Skin epidermis (tissue), 12 donors: Measurements from ENCODE around the gene CRK.
"Not testable (repeated sequence)": the region's sequence is repeated elsewhere in the genome, so short reads cannot be mapped to it uniquely, and the experiment has no call there.

Experiments
- H3K27ac ChIP-seq, 21 experiments: fragments of 200-600 bp; sonication (generic) in 11 of 21; one replicate each; pipeline ENCODE4 v1.5.0; 2020; ENCODE audit warnings: mild to moderate bottlenecking in 3 of 21, inconsistent platforms in 2 of 21, moderate library complexity in 2 of 21
- H3K4me3 ChIP-seq, 7 experiments: fragments of 200-600 bp; sonication (generic) in 2 of 7; one replicate each; pipeline ENCODE4 v1.5.0; 2020; ENCODE audit warnings: inconsistent platforms in 2 of 7, mild to moderate bottlenecking in 2 of 7, moderate library complexity in 1 of 7

CRK gene

GRCh38 chr17:1442721-1443120 lies 13.3 kb downstream of the CRK start:
- not testable (repeated sequence) for H3K4me3 ChIP-seq, H3K27ac ChIP-seq

GRCh38 chr17:1442187-1442586 lies 13.8 kb downstream of the CRK start:
- no peak overlapping the region for H3K27ac ChIP-seq
- H3K4me3 ChIP-seq: no peak overlapping the region

- no peak overlapping the region for H3K27ac ChIP-seq
- no peak overlapping the region for H3K4me3 ChIP-seq
Measured at GRCh38 chr17:1440921-1441320, 15.1 kb downstream of the CRK start.

GRCh38 chr17:1438593-1439083 lies 17.4 kb downstream of the CRK start:
- Histone ChIP-seq H3K4me3 (no peak overlapping the region), H3K27ac (peak overlapping the region in 2 of 21 experiments; percentile 11 to 29)

- H3K4me3 ChIP-seq: no peak overlapping the region
- H3K27ac ChIP-seq: no peak overlapping the region
Measured at GRCh38 chr17:1435326-1435725, 20.7 kb downstream of the CRK start.

DNA sequence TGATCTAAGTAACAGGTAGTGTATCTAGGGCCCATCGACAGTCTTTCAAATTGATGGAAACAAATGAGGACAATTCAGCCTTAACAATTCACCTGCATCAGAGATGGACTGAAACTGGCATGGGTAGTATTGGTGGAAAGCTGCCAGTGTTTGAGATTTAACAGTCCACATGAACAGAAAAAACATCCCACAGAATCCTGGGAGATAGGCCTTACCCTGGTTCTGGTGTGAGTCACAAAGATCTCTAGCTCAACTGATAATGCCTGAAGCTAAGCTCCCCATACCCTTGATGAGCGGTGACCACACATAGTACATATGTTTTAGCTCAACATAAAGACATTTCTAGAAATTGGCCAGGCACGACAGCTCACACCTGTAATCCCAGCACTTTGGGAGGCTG lies 21.9 kb downstream of the CRK start:
- no peak overlapping the region for H3K27ac ChIP-seq
- no peak overlapping the region for H3K4me3 ChIP-seq

GRCh38 chr17:1431631-1432104 lies 24.4 kb downstream of the CRK start:
- no peak overlapping the region for H3K27ac ChIP-seq

DNA sequence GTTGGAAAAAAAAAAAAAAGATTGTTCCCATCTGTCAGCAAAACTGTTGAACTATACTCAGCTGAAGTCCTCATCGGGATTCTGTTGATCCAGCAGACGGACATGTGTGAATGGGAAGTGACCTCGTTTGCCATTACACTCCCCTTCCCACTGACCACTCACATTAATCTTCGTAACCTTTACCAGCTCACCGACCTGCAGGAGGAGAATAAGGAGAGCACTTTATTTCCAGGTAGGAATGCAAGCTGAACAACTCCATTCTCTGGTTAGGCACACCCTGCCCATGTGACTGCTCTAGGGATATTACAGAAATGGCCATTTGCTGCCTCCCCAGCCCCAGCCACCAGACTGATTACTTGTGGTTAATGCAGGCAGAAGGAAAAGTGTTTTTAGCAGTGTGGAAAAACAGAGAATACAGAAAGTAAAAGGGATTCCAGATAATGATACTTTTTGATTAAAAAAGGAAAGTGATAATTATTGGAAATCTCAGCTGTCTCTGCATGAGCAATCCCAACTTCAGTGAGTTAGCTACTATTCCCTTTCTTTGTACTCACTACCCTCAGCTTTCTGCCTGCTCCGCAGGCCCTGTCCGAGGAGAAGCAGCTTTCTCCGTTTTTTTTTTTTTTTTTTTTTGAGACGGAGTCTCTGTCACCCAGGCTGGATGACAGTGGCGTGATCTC lies 32.4 kb downstream of the CRK start:
- Histone ChIP-seq H3K27ac (peak overlapping the region in 3 of 21 experiments; percentile 16 to 42 (median 36)), H3K4me3 (no peak overlapping the region)

More at GRCh38 chr17:1431631-1432104, 24.4 kb downstream of the CRK start:
- H3K4me3 ChIP-seq: no peak overlapping the region

- Histone ChIP-seq H3K4me3 (no peak overlapping the region), H3K27ac (peak overlapping the region in 3 of 21 experiments; percentile 1 to 49 (median 42))
Measured at GRCh38 chr17:1422885-1423284, 33.1 kb downstream of the CRK start.

DNA sequence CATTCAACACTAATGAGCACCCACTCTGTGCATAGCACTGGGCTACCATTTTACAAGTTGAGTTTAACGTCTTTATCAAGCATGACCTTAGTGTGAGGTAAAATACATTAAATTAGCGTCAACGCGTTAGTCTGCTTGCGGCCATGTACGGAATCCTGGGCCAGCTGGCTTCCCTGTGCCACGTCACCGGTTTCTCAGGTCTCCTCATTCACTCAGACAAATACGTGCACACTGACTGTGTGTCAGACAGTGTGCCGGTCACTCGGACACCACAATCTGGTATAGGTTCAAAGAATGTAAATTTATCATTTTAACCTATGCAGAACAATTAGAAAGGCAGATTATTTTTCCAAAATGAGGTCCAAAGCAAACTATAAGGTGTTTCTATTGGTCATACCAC lies 34.6 kb downstream of the CRK start:
- Histone ChIP-seq H3K4me3 (no peak overlapping the region), H3K27ac (no peak overlapping the region)

DNA sequence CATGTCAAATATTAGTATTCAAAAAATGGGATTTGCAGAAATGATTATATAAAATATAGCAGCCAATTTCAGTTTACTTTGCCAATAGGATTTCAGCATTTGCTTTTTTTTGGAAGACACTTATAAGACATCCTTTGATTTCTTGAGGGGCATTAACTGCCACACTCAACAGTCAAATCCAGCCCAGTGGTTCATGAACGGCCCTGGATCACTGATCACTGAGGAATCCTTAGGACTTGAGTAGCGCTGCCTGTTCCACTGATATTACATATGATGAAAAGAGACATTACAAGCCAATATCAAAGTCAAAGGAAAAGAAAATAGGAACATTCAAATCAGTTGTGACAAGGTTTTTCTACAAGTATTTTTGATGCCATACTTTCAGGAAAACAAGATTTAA lies 35.1 kb downstream of the CRK start:
- no peak overlapping the region for H3K27ac ChIP-seq
- no peak overlapping the region for H3K4me3 ChIP-seq

- Histone ChIP-seq H3K27ac (no peak overlapping the region), H3K4me3 (no peak overlapping the region)
Measured at GRCh38 chr17:1420163-1420562, 35.9 kb downstream of the CRK start.

GRCh38 chr17:1418476-1418875 lies 37.6 kb downstream of the CRK start:
- not testable (repeated sequence) for H3K27ac ChIP-seq

GRCh38 chr17:1416414-1416813 lies 39.6 kb downstream of the CRK start:
- H3K27ac ChIP-seq: no peak overlapping the region

More at GRCh38 chr17:1418476-1418875, 37.6 kb downstream of the CRK start:
- not testable (repeated sequence) for H3K4me3 ChIP-seq

GRCh38 chr17:1414634-1415033 lies 41.4 kb downstream of the CRK start:
- Histone ChIP-seq H3K27ac (no peak overlapping the region), H3K4me3 (no peak overlapping the region)

More at GRCh38 chr17:1416414-1416813, 39.6 kb downstream of the CRK start:
- H3K4me3 ChIP-seq: no peak overlapping the region

DNA sequence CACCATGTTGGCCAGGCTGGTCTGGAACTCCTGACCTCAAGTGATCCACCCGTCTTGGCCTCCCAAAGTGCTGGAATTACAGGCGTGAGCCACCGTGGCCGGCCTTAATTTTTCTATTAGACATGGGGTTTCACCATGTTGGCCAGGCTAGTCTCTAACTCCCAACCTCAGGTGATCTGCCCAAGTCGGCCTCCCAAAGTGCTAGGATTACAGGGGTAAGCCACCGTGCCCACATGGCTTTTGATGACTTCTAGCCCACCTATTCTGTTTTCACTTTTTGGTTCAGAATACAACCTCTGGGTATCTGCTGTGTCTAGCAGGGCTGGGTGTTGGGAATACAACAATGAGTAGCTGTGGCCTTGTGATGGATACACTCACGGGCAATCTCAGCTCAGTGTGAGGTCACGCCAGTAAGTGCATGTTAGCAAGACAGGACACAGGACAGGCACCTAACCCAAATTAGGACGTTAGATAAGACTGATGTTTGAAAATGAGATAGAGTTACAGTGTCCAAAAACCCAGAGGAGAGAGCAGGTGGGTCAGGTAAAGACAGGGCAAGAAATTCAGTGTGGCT lies 41.9 kb downstream of the CRK start:
- H3K27ac ChIP-seq: no peak overlapping the region
- no peak overlapping the region for H3K4me3 ChIP-seq

DNA sequence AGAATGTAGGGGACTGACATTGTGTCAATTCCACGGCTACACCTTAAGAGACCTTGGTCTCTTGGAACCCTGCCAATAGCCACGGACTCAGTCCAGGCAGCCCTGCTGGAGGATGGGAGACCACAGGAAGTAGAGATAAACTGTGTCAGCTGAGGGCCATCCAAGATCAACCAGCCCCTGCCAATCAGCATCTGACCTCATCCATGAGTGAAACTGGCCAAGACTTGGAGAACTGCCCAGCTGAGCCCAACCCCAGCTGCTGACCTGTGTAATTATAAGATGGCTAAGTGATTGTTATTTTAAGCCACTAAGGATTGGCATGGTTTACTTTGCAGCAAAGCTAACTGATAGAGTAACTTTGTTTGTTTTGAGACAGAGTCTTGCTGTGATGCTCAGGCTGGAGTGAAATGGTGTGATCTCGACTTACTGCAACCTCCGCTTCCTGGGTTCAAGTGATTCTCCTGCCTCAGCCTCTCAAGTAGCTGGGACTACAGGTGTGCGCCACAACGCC lies 42.7 kb downstream of the CRK start:
- H3K4me3 ChIP-seq: no peak overlapping the region
- H3K27ac ChIP-seq: no peak overlapping the region

DNA sequence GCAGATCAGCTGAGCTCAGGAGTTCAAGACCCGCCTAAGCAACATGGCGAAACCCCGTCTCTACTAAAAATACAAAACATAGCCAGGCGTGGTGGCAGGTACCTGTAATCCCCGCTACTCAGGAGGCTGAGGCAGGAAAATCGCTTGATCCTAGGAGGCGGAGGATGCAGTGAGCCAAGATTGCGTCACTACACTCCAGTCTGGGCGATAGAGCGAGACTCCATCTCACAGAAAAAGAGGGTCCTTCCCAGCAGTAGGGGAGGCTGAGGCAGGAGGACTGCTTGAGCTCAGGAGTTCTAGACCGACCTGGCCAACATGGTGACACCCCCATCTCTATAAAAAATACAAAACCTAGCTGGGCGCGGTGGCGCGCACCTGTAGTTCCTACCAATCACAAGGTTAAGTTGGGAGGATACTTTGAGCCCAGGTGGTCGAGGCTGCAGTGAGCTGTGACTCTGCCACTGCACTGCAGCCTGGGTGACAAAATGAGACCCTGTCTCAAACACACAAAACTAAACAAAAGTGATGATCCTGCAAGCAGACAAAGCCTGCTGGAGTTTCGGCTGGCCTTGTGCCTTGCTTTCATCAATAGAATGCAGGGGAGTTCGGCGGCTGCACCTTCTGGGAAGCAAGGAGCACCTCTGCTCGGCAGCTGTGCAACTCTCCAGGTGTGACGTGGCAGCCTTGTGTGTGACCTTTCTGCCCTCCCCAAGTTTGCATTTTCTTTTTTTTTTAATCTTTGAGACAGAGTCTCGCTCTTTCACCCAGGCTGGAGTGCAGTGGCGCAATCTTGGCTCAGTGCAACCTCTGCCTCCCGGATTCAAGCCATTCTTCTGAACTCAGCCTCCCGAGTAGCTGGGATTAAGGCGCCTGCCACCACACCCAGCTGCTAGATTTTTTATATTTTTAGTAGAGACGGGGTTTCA lies 43.6 kb downstream of the CRK start:
- no peak overlapping the region for H3K27ac ChIP-seq
- no peak overlapping the region for H3K4me3 ChIP-seq

DNA sequence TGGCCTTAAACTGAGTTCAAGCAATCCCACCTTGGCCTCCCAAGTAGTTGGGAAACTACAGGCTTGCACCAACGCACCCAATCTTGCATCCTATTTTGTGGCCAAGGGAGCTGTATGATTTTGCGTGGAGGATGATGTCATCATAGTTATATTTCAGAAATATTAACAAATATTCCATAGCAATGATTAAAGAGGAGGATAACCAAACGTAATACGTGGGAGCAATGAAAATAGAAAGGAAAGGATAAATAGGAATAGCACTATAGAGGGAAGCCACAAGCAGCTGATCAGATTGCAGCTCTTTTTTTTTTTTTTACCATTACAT lies 53.8 kb downstream of the CRK start:
- no peak overlapping the region for H3K4me3 ChIP-seq
- no peak overlapping the region for H3K27ac ChIP-seq
